Measurements from ENCODE around the gene ATP6V0D1. TPM values are rescaled to one million over a fixed set of nuclear protein-coding genes. Genes with fewer than 3 reads are reported as not detected.

The ATP6V0D1 gene
- total RNA-seq, result 100 to 1,000 TPM; 101 to 122 (median 104) TPM

GRCh38 chr16:67480833-67481560, at the start of gene ATP6V0D1:
TSS of gene ATP6V0D1 (minus strand) at chr16:67481157. CDS start at chr16:67481086, 71 bp downstream.
- no peaks in the 10 kb centered on the region for H3K36me3 ChIP-seq
- peak; percentile 97 to 99 for DNase-seq (ENCODE audit: low spot score in 2 of 2)
- H3K9me3 ChIP-seq, result no peaks in the 10 kb centered on the region
- H3K27ac ChIP-seq, result peak within 1 kb of the TSS; percentile 96 to 98
- intact Hi-C loops (cut with DNase I; ENCODE audit: low total_unique reads), result no loop called here
- H3K27me3 ChIP-seq, result no peaks in the 10 kb centered on the region
- H3K4me1 ChIP-seq, result peaks cover 9 to 11% of the 10 kb centered on the region in 2 donors
- TF ChIP-seq POLR2A (IDR thresholded peaks at IDR 0.05) (peak; percentile 76), POLR2AphosphoS5 (IDR thresholded peaks at IDR 0.05) (peak; percentile 89 to 98 (median 94)), CTCF (IDR thresholded peaks at IDR 0.05) (peak; percentile 88 to 94 (median 91))
- peak within 1 kb of the TSS; percentile 81 to 85 (median 81) for H3K4me3 ChIP-seq

DNA sequence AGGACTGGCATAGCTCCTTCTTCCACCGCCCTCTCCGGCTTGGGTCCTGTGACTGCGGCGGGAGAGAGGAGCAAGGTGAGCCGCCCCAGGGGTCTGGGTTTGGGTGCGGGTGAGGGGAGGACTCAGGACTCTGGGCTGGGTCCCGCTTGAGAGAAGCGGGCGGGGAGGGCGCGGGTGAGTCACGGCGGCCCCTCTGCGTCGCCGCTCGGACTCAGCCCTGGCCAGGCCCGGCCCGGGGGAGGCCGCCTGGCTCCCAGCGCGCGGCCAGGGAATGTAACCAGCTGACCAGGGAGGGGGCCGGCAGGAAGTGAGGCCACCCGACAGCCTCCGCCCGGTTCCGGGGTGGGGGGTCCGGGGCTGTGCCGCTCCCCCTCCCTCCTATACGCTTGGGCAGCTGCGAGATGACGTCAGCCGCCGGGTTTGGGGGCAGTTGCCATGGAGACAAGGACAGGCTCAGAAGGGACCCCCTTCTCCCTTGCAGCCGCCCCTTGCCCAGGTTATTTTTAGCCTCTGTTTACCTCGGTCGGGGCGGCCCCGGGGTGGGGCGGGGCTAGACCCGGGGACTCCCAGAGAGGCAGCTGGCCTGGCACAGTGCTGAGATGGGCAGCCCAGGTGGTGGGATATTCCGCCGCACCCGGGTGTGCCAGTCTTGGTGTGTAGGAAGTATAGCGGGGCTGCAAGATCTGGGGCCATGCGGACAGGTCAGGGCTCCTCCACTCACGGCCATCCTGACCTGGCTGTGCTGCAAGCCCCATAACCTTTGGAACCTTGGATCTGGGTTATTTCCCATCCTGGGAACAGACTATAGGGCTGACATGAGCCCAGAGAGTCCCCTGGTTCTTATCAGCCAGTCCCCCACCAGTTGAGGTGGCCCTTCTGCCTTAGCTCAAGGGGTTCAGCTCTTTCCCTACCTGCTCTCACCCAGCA, 49.3 kb upstream of the ATP6V0D1 start:
- Histone ChIP-seq H3K27ac (peak overlapping the region; percentile 75 to 91), H3K4me1 (peaks cover 0 to 8% of the 10 kb centered on the region in 2 donors), H3K9me3 (no peaks in the 10 kb centered on the region), H3K4me3 (peak overlapping the region; percentile 81 to 90 (median 85)), H3K27me3 (no peaks in the 10 kb centered on the region), H3K36me3 (no peaks in the 10 kb centered on the region)
- peak in 1 of 2 donors; percentile 57 for DNase-seq (ENCODE audit: low spot score in 2 of 2)
- intact Hi-C loops (cut with DNase I; ENCODE audit: low total_unique reads), result loop anchor here (10.0 kb wide), 1 partner anchor 395 kb away; no protein-coding TSS in a partner anchor
- TF ChIP-seq POLR2A (IDR thresholded peaks at IDR 0.05) (no peak), CTCF (IDR thresholded peaks at IDR 0.05) (no peak), POLR2AphosphoS5 (IDR thresholded peaks at IDR 0.05) (peak in 2 of 3 donors; percentile 41 to 42)

GRCh38 chr16:67529582-67530012, 48.6 kb upstream of the ATP6V0D1 start:
- peak overlapping the region; percentile 75 to 91 for H3K27ac ChIP-seq
- H3K9me3 ChIP-seq, result no peaks in the 10 kb centered on the region
- intact Hi-C loops (cut with DNase I; ENCODE audit: low total_unique reads), result loop anchor here (10.0 kb wide), 1 partner anchor 395 kb away; no protein-coding TSS in a partner anchor
- H3K4me1 ChIP-seq, result peaks cover 0 to 8% of the 10 kb centered on the region in 2 donors
- TF ChIP-seq POLR2A (IDR thresholded peaks at IDR 0.05) (no peak), CTCF (IDR thresholded peaks at IDR 0.05) (no peak), POLR2AphosphoS5 (IDR thresholded peaks at IDR 0.05) (no peak)
- no peaks in the 10 kb centered on the region for H3K36me3 ChIP-seq
- no peak for DNase-seq (ENCODE audit: low spot score in 2 of 2)
- H3K27me3 ChIP-seq, result no peaks in the 10 kb centered on the region
- peak overlapping the region; percentile 81 to 90 (median 85) for H3K4me3 ChIP-seq

DNA sequence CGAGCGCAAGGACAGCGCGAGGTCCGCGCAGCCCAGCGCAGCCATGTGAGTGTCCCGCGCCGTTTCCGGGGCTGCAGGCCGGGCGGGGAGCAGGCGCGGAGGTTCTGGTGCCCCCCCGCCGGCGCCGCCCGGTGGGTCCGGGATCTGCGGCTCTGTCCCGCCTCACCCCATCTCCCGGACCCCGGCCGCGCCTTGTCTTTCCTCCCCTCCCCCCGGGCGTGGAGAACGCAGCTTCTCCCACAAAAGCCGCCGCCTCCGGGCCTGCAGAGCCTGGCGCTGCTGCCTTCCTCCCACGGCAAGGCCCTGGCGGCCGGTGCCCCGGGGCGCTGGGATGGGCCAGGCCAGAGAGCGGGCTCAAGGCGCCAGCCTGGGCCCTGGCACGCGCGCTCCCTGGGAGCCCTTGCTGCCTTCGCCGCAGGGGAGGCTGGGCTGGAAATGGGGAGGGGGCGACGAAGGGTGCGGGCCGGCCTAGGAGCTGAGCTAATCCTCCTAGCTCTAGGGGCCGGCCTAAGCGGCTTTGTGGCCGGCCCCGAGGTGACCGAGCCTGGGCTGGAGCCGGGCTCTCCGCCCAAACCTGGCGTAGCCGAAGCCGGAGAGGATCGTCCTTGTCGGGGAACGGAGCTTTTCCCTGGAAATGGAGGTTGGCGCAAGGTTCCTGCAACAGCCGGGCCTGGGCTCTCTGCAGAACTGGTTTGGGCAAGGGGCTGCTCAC, 48.1 kb upstream of the ATP6V0D1 start:
- H3K36me3 ChIP-seq, result no peaks in the 10 kb centered on the region
- no peaks in the 10 kb centered on the region for H3K9me3 ChIP-seq
- H3K27ac ChIP-seq, result peak overlapping the region; percentile 75 to 91
- H3K4me3 ChIP-seq, result peak overlapping the region; percentile 81 to 90 (median 85)
- no peak for DNase-seq (ENCODE audit: low spot score in 2 of 2)
- H3K4me1 ChIP-seq, result peaks cover 0 to 8% of the 10 kb centered on the region in 2 donors
- H3K27me3 ChIP-seq, result no peaks in the 10 kb centered on the region
- no peak for TF ChIP-seq POLR2A (IDR thresholded peaks at IDR 0.05)
- TF ChIP-seq POLR2AphosphoS5 (IDR thresholded peaks at IDR 0.05), result no peak
- no peak for TF ChIP-seq CTCF (IDR thresholded peaks at IDR 0.05)
- intact Hi-C loops (cut with DNase I; ENCODE audit: low total_unique reads), result no loop called here
